Measurements from ENCODE around the gene SH3D19. TPM values are rescaled to one million over a fixed set of nuclear protein-coding genes. Genes with fewer than 3 reads are reported as not detected.
"Not testable (repeated sequence)": the region's sequence is repeated elsewhere in the genome, so short reads cannot be mapped to it uniquely, and the experiment has no call there.

The SH3D19 gene
- total and polyA plus RNA-seq, 2 of the 4 experiments (the other 2 are of a cell fraction): 14.4 to 27.2 TPM

GRCh38 chr4:151087467-151087866 lies 237.9 kb downstream of the SH3D19 start:
- no peak overlapping the region for H2BK15ac ChIP-seq (ENCODE audit: low read depth, low read length)
- H2BK120ac ChIP-seq (ENCODE audit: low read depth, low read length): no peak overlapping the region
- H4K20me1 ChIP-seq (ENCODE audit: insufficient read depth, low read length): no peaks in the 10 kb centered on the region
- intact Hi-C loops (cut with micrococcal nuclease) (no loop called here), in situ Hi-C loops (cut with MboI; ENCODE audit: low sequenced_read_pairs) (no loop called here), dilution Hi-C loops (cut with HindIII; ENCODE audit: low sequenced_read_pairs, unreplicated experiment) (no loop called here)
- no peaks in the 10 kb centered on the region for H3K4me1 ChIP-seq (ENCODE audit: control insufficient read depth, insufficient read depth, low read length)
- ChIA-PET POLR2A (ENCODE audit: unreplicated experiment) (no interaction called here), CTCF (no interaction called here)
- no peak overlapping the region for H3K14ac ChIP-seq (replicated peaks; ENCODE audit: low read depth, low read length)
- H3K9ac ChIP-seq (ENCODE audit: low read depth, low read length): no peak overlapping the region
- no peaks in the 10 kb centered on the region for H3K9me3 ChIP-seq (ENCODE audit: control insufficient read depth, insufficient read depth, low read length)
- H2BK5ac ChIP-seq (ENCODE audit: low read depth, low read length, poor library complexity, severe bottlenecking): no peak overlapping the region
- no peak overlapping the region for H2AK5ac ChIP-seq (ENCODE audit: low read depth, low read length)
- H4K91ac ChIP-seq (ENCODE audit: insufficient read depth, low read depth, low read length): no peak overlapping the region
- H3K4me3 ChIP-seq (ENCODE audit: insufficient read depth, low read depth, low read length): no peak overlapping the region
- no peak overlapping the region for H3K56ac ChIP-seq (ENCODE audit: extremely low read depth, insufficient read depth, low read length)
- no peak for DNase-seq
- H3K79me1 ChIP-seq (ENCODE audit: low read depth in 1 of 2, low read length in 2 of 2): no peaks in the 10 kb centered on the region
- no peak overlapping the region for H4K8ac ChIP-seq (ENCODE audit: low read depth in 2 of 2, low read length in 2 of 2)
- H3K36me3 ChIP-seq (ENCODE audit: control insufficient read depth, insufficient read depth, low read length): no peaks in the 10 kb centered on the region
- no TSS peak for BruUV-seq (replicated peaks)
- H3K4ac ChIP-seq (ENCODE audit: low read depth, low read length): no peak overlapping the region
- no peaks in the 10 kb centered on the region for H3K27me3 ChIP-seq (ENCODE audit: control insufficient read depth, insufficient read depth, low read length)
- WGBS, 2 experiments (ENCODE audit: extremely low coverage in 2 of 2, insufficient read length in 1 of 2): 70% methylated on average over 2 of the region's 8 CpGs; no CpG with 5 or more reads in 1 of the 2 experiments
- no peak overlapping the region for H3K18ac ChIP-seq (ENCODE audit: low read depth, low read length)
- H2AFZ ChIP-seq (replicated peaks; ENCODE audit: low read length, poor library complexity): no peak overlapping the region
- H2BK20ac ChIP-seq (ENCODE audit: low read depth, low read length): no peak overlapping the region
- no peak for ATAC-seq (ENCODE audit: low read depth)
- H3K4me2 ChIP-seq (ENCODE audit: low read depth, low read length): no peak overlapping the region
- no peak for TF ChIP-seq BHLHE40 (IDR thresholded peaks at IDR 0.05; ENCODE audit: low read depth, low read length)
- no peak overlapping the region for H4K5ac ChIP-seq (ENCODE audit: low read depth, low read length)
- no peaks in the 10 kb centered on the region for H3K9me1 ChIP-seq (ENCODE audit: insufficient read depth, low read length)
- no peak overlapping the region for H3K23ac ChIP-seq (ENCODE audit: low read depth, low read length)
- H3K27ac ChIP-seq (ENCODE audit: insufficient read depth, low read length): no peak overlapping the region
- no peak overlapping the region for H2AK9ac ChIP-seq (replicated peaks; ENCODE audit: low read depth, low read length, poor library complexity)

GRCh38 chr4:151077978-151078377 lies 247.4 kb downstream of the SH3D19 start:
- H2AK5ac ChIP-seq (ENCODE audit: low read depth, low read length); H3K23ac ChIP-seq (ENCODE audit: low read depth, low read length); H2AK9ac ChIP-seq (replicated peaks; ENCODE audit: low read depth, low read length, poor library complexity); ATAC-seq (ENCODE audit: low read depth); H3K27ac ChIP-seq (ENCODE audit: insufficient read depth, low read length); H3K18ac ChIP-seq (ENCODE audit: low read depth, low read length); CTCF ChIA-PET; H2BK20ac ChIP-seq (ENCODE audit: low read depth, low read length); H3K4me2 ChIP-seq (ENCODE audit: low read depth, low read length); in situ Hi-C loops (cut with MboI; ENCODE audit: low sequenced_read_pairs); H3K27me3 ChIP-seq (ENCODE audit: control insufficient read depth, insufficient read depth, low read length); H3K4me3 ChIP-seq (ENCODE audit: insufficient read depth, low read depth, low read length); H4K5ac ChIP-seq (ENCODE audit: low read depth, low read length); dilution Hi-C loops (cut with HindIII; ENCODE audit: low sequenced_read_pairs, unreplicated experiment); H3K9me3 ChIP-seq (ENCODE audit: control insufficient read depth, insufficient read depth, low read length); H3K9me1 ChIP-seq (ENCODE audit: insufficient read depth, low read length); BruUV-seq (replicated peaks); H3K36me3 ChIP-seq (ENCODE audit: control insufficient read depth, insufficient read depth, low read length); DNase-seq; POLR2A ChIA-PET (ENCODE audit: unreplicated experiment); H3K4ac ChIP-seq (ENCODE audit: low read depth, low read length); H2BK5ac ChIP-seq (ENCODE audit: low read depth, low read length, poor library complexity, severe bottlenecking); H4K20me1 ChIP-seq (ENCODE audit: insufficient read depth, low read length); H3K56ac ChIP-seq (ENCODE audit: extremely low read depth, insufficient read depth, low read length); H2AFZ ChIP-seq (replicated peaks; ENCODE audit: low read length, poor library complexity); H3K79me1 ChIP-seq (ENCODE audit: low read depth in 1 of 2, low read length in 2 of 2); H3K14ac ChIP-seq (replicated peaks; ENCODE audit: low read depth, low read length); H4K8ac ChIP-seq (ENCODE audit: low read depth in 2 of 2, low read length in 2 of 2); H3K9ac ChIP-seq (ENCODE audit: low read depth, low read length); H2BK120ac ChIP-seq (ENCODE audit: low read depth, low read length); H4K91ac ChIP-seq (ENCODE audit: insufficient read depth, low read depth, low read length); H2BK15ac ChIP-seq (ENCODE audit: low read depth, low read length); H3K4me1 ChIP-seq (ENCODE audit: control insufficient read depth, insufficient read depth, low read length); intact Hi-C loops (cut with micrococcal nuclease): not testable (repeated sequence)
- WGBS, 2 experiments (ENCODE audit: extremely low coverage in 2 of 2, insufficient read length in 1 of 2): 83% methylated on average over 1 of the region's 2 CpGs; no CpG with 5 or more reads in 1 of the 2 experiments
